ENCODE measurements around the gene EPS8L1.

GRCh38 chr19:55042344-55042678, 33.4 kb upstream of the EPS8L1 start:
- TF ChIP-seq EZH2 (IDR thresholded peaks at IDR 0.05) = no peak
- no peak for TF ChIP-seq FOXP2 (optimal IDR thresholded peaks at IDR 0.05; ENCODE audit: control extremely low read depth, extremely low read length, insufficient read depth)
